AG10803 (cell line): ENCODE results near the gene UQCRC1.

ENCODE experiments used
- DNase-seq: peaks from one replicate; pipeline ENCODE4 v3.0.0; 2010; ENCODE audit warnings: low read depth
- H3K4me3 ChIP-seq: 2 replicates; pipeline ENCODE4 v1.5.1; 2011; ENCODE audit warnings: mild to moderate bottlenecking, low read length, control low read depth
- CTCF ChIP-seq: conservative IDR thresholded peaks from 2 replicates; pipeline ENCODE4 v1.5.1; 2011; ENCODE audit warnings: mild to moderate bottlenecking, low read length, control low read depth, inconsistent platforms

UQCRC1 gene

GRCh38 chr3:48614044-48614443 is 4.6 kb upstream of the UQCRC1 start:
- H3K4me3 ChIP-seq = no peak overlapping the region
- peak; percentile 87 for DNase-seq
- no peak for TF ChIP-seq CTCF

GRCh38 chr3:48612309-48612708 is 2.9 kb upstream of the UQCRC1 start:
- H3K4me3 ChIP-seq = no peak overlapping the region
- TF ChIP-seq CTCF = no peak
- no peak for DNase-seq

- H3K4me3 ChIP-seq = no peak overlapping the region
- no peak for DNase-seq
- no peak for TF ChIP-seq CTCF
Measured at GRCh38 chr3:48607519-48607918, 1.9 kb downstream of the UQCRC1 start.

- no peak for TF ChIP-seq CTCF
- no peak overlapping the region for H3K4me3 ChIP-seq
- no peak for DNase-seq
Measured at GRCh38 chr3:48601622-48601994, 7.8 kb downstream of the UQCRC1 start.

GRCh38 chr3:48600711-48601621 is 8.5 kb downstream of the UQCRC1 start:
- TF ChIP-seq CTCF = no peak
- no peak overlapping the region for H3K4me3 ChIP-seq
- DNase-seq = no peak

- no peak overlapping the region for H3K4me3 ChIP-seq
- no peak for TF ChIP-seq CTCF
- DNase-seq = no peak
Measured at GRCh38 chr3:48599509-48600285, 9.7 kb downstream of the UQCRC1 start.
